ENCODE data around the gene DCUN1D3.

- TF ChIP-seq CTCF (conservative IDR thresholded peaks at IDR 0.05; ENCODE audit: low read length) (no peak), EZH2phosphoT487 (IDR thresholded peaks at IDR 0.05; ENCODE audit: borderline replicate concordance, low read depth, low read length) (no peak)
These were observed 54.1 kb downstream of the DCUN1D3 start for GRCh38 chr16:20846030-20846429.
